ENCODE measurements around the gene SDR42E1. TPM values are rescaled to one million over a fixed set of nuclear protein-coding genes. Genes with fewer than 3 reads are reported as not detected.
"Not testable (repeated sequence)": the region's sequence is repeated elsewhere in the genome, so short reads cannot be mapped to it uniquely, and the experiment has no call there.

SDR42E1 gene
- total RNA-seq, 1 donor from 2014 or later, result 0.37 TPM

DNA sequence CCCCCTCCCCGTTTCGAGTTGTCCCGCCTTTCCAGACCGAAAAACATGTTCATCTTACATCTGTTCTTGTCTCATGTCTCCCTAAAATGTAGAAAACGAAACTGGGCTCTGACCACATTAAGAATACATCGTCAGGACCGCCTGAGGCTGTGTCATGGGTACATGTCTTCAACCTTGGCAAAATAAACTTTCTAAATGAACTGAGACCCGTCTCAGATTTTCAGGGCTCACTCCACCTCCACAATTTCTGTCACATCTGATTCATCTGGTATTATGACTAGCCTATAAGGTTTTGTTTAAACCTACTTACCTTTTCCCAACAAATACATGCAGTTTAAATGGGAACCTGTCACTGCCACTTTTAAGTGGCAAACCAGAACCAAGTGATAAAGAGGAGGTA, 621 bp downstream of the SDR42E1 start:
- H3K27ac Mint-ChIP-seq, result no peak overlapping the region

DNA sequence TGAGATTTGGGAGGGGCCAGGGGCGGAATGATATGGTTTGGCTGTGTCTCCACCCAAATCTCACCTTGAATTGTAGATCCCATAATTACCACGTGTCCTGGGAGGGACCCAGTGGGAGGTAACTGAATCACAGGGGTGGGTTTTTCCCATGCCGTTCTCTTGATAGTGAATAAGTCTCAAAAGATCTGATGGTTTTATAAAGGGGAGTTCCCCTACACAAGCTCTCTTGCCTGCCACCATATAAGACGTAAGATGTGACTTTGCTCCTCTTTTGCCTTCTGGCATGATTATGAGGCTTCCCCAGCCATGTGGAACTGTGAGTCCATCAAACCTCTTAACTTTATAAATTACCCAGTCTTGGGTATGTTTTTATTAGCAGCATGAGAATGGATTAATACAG, 1.5 kb downstream of the SDR42E1 start:
- H3K36me3 Mint-ChIP-seq; H3F3A ChIP-seq (ENCODE audit: low read depth); H3K27me3 ChIP-seq; H3K4me2 ChIP-seq; H3K36me3 ChIP-seq; H4K20me1 ChIP-seq (ENCODE audit: low read depth); H3K4me1 Mint-ChIP-seq; H2AFZ ChIP-seq (replicated peaks); H3K4me3 ChIP-seq; H3K9me3 ChIP-seq (ENCODE audit: low read depth); H3K4me1 ChIP-seq; H3K79me2 ChIP-seq (ENCODE audit: low read depth); DNase-seq (ENCODE audit: low spot score); H3K27ac ChIP-seq; H3K27ac Mint-ChIP-seq; H3K9ac ChIP-seq; H3K4me3 Mint-ChIP-seq: not testable (repeated sequence)
- Mint-ChIP-seq H3K9me3 (peaks cover 42% of the 10 kb centered on the region), H3K27me3 (ENCODE audit: insufficient read depth, low read depth) (peaks cover 16% of the 10 kb centered on the region)

More for the DNA sequence above, 621 bp downstream of the SDR42E1 start:
- Histone ChIP-seq H3K79me2 (ENCODE audit: low read depth) (no peaks in the 10 kb centered on the region), H3K27ac (no peak overlapping the region), H4K20me1 (ENCODE audit: low read depth) (no peaks in the 10 kb centered on the region), H3K27me3 (no peaks in the 10 kb centered on the region), H3K9me3 (ENCODE audit: low read depth) (peaks cover 6% of the 10 kb centered on the region), H3K9ac (no peak overlapping the region), H3K36me3 (no peaks in the 10 kb centered on the region), H3K4me2 (no peak overlapping the region), H3K4me3 (no peak overlapping the region), H2AFZ (replicated peaks) (no peak overlapping the region), H3K4me1 (peaks cover under 1% of the 10 kb centered on the region), H3F3A (ENCODE audit: low read depth) (no peaks in the 10 kb centered on the region)
- Mint-ChIP-seq H3K9me3 (peaks cover 48% of the 10 kb centered on the region), H3K4me1 (no peaks in the 10 kb centered on the region), H3K36me3 (peaks cover 2% of the 10 kb centered on the region), H3K4me3 (no peak overlapping the region), H3K27me3 (ENCODE audit: insufficient read depth, low read depth) (peaks cover 16% of the 10 kb centered on the region)
- no peak for DNase-seq (ENCODE audit: low spot score)
- TF ChIP-seq, protein P1, sequence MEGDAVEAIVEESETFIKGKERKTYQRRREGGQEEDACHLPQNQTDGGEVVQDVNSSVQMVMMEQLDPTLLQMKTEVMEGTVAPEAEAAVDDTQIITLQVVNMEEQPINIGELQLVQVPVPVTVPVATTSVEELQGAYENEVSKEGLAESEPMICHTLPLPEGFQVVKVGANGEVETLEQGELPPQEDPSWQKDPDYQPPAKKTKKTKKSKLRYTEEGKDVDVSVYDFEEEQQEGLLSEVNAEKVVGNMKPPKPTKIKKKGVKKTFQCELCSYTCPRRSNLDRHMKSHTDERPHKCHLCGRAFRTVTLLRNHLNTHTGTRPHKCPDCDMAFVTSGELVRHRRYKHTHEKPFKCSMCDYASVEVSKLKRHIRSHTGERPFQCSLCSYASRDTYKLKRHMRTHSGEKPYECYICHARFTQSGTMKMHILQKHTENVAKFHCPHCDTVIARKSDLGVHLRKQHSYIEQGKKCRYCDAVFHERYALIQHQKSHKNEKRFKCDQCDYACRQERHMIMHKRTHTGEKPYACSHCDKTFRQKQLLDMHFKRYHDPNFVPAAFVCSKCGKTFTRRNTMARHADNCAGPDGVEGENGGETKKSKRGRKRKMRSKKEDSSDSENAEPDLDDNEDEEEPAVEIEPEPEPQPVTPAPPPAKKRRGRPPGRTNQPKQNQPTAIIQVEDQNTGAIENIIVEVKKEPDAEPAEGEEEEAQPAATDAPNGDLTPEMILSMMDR (IDR thresholded peaks at IDR 0.05), result no peak
- TF ChIP-seq EZH2phosphoT487 (IDR thresholded peaks at IDR 0.05), result no peak
- TF ChIP-seq EZH2 (IDR thresholded peaks at IDR 0.05), result no peak

DNA sequence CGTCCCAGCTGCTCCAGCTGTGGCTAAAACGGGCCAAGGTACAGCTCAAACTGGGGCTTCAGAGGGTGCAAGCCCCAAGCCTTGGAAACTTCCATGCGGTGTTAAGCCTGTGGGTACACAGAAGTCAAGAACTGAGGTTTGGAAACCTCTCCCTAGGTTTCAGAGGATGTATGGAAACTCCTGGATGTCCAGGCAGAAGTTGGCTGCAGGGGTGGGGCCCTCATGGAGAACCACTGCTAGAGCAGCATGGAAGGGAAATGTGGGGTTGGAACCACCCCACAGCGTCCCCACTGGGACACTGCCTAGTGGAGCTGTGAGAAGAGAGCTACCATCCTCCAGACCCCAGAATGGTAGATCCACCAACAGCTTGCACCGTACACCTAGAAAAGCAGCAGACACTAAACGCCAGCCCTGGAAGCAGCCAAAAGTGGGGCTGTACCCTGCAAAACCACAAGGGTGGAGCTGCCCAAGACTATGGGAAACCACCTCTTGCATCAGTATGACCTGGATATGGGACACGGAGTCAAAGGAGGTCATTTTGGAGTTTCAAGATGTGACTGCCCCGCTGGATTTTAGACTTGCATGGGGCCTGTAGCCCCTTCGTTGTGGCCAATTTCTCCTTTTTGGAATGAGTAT, 2.2 kb downstream of the SDR42E1 start:
- peaks cover 42% of the 10 kb centered on the region for H3K9me3 Mint-ChIP-seq
- H3K4me3 ChIP-seq, result no peak overlapping the region

DNA sequence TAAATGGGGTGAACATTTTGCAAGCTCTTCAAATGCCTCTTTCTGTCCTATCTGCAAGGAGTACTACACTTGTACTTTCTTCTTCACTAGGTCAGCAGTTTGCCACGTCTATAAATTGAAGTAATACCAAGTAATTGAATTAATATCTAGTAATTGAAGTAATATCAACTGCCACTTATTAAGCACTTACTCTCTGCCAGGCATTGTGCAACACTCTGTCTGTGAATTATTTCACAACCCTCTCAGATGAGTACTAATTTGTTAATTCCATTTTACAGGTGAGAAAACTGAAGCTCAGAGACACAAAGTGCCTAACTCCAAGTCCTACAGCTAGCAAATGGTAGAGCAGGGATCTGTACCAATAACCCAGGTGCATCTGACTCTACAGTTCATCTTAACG, 4.1 kb downstream of the SDR42E1 start:
- Mint-ChIP-seq H3K9me3 (peaks cover 41% of the 10 kb centered on the region), H3K27me3 (ENCODE audit: insufficient read depth, low read depth) (peaks cover 17% of the 10 kb centered on the region), H3K36me3 (peaks cover 2% of the 10 kb centered on the region), H3K4me3 (no peak overlapping the region), H3K4me1 (peaks cover 12% of the 10 kb centered on the region), H3K27ac (no peak overlapping the region)
- DNase-seq (ENCODE audit: low spot score), result no peak
- H3K4me2 ChIP-seq, result no peak overlapping the region
- no peak for TF ChIP-seq EZH2phosphoT487 (IDR thresholded peaks at IDR 0.05)
- TF ChIP-seq, protein P1 (IDR thresholded peaks at IDR 0.05), result no peak
- peaks cover 4% of the 10 kb centered on the region for H3K4me1 ChIP-seq
- no peak overlapping the region for H3K27ac ChIP-seq
- no peaks in the 10 kb centered on the region for H3K27me3 ChIP-seq
- H3K9ac ChIP-seq, result no peak overlapping the region
- H4K20me1 ChIP-seq (ENCODE audit: low read depth), result no peaks in the 10 kb centered on the region
- no peak overlapping the region for H3K4me3 ChIP-seq
- no peaks in the 10 kb centered on the region for H3K36me3 ChIP-seq
- no peaks in the 10 kb centered on the region for H3K79me2 ChIP-seq (ENCODE audit: low read depth)
- no peak overlapping the region for H2AFZ ChIP-seq (replicated peaks)
- no peaks in the 10 kb centered on the region for H3F3A ChIP-seq (ENCODE audit: low read depth)
- peaks cover 6% of the 10 kb centered on the region for H3K9me3 ChIP-seq (ENCODE audit: low read depth)

More for the DNA sequence above, 2.2 kb downstream of the SDR42E1 start:
- no peaks in the 10 kb centered on the region for H3K27me3 ChIP-seq
- no peak overlapping the region for H3K9ac ChIP-seq
- H3K4me3 Mint-ChIP-seq, result no peak overlapping the region
- H3F3A ChIP-seq (ENCODE audit: low read depth), result no peaks in the 10 kb centered on the region
- H3K79me2 ChIP-seq (ENCODE audit: low read depth), result no peaks in the 10 kb centered on the region
- H3K27ac ChIP-seq, result no peak overlapping the region
- no peaks in the 10 kb centered on the region for H3K36me3 ChIP-seq
- H3K27me3 Mint-ChIP-seq (ENCODE audit: insufficient read depth, low read depth), result peaks cover 18% of the 10 kb centered on the region
- H3K36me3 Mint-ChIP-seq, result peaks cover 2% of the 10 kb centered on the region
- H4K20me1 ChIP-seq (ENCODE audit: low read depth), result no peaks in the 10 kb centered on the region
- H3K4me1 Mint-ChIP-seq, result peaks cover 7% of the 10 kb centered on the region
- H3K9me3 ChIP-seq (ENCODE audit: low read depth), result peaks cover 6% of the 10 kb centered on the region
- H3K4me1 ChIP-seq, result peaks cover 4% of the 10 kb centered on the region
- H3K27ac Mint-ChIP-seq, result no peak overlapping the region
- no peak for TF ChIP-seq EZH2 (IDR thresholded peaks at IDR 0.05)
- TF ChIP-seq, protein P1 (IDR thresholded peaks at IDR 0.05), result no peak
- no peak for TF ChIP-seq EZH2phosphoT487 (IDR thresholded peaks at IDR 0.05)
- no peak for DNase-seq (ENCODE audit: low spot score)
- no peak overlapping the region for H2AFZ ChIP-seq (replicated peaks)
- no peak overlapping the region for H3K4me2 ChIP-seq
